ENCODE results near the gene AVEN.

DNA sequence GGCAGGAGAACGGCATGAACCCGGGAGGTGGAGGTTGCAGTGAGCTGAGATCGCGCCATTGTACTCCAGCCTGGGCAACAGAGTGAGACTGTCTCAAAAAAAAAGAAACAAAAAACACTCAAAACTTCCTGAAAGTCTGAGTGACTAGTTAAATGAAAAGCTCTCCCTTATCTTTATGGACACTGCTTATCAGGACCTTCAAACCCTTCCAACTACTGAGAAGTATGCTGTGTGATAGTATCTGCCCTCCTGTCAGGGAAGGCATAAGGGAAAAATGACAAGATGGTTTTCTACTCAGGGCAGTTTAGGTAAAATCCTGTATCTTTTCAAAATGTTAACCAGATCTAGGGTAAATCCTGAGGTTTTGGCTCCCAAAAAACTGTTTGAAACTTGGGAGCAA, 40.9 kb upstream of the AVEN start:
- TF ChIP-seq CTCF (conservative IDR thresholded peaks at IDR 0.05 in 1 of 2, IDR thresholded peaks at IDR 0.05 in 1 of 2; ENCODE audit: extremely low read depth in 1 of 2, insufficient read depth in 1 of 2, low read depth in 1 of 2, low read length in 2 of 2) (no peak), EZH2 (IDR thresholded peaks at IDR 0.05; ENCODE audit: borderline replicate concordance, low read length) (no peak)
